ENCODE data around the gene EBP.

The EBP gene

GRCh38 chrX:48475296-48475695, 46.3 kb upstream of the EBP start:
- TF ChIP-seq, protein P1, sequence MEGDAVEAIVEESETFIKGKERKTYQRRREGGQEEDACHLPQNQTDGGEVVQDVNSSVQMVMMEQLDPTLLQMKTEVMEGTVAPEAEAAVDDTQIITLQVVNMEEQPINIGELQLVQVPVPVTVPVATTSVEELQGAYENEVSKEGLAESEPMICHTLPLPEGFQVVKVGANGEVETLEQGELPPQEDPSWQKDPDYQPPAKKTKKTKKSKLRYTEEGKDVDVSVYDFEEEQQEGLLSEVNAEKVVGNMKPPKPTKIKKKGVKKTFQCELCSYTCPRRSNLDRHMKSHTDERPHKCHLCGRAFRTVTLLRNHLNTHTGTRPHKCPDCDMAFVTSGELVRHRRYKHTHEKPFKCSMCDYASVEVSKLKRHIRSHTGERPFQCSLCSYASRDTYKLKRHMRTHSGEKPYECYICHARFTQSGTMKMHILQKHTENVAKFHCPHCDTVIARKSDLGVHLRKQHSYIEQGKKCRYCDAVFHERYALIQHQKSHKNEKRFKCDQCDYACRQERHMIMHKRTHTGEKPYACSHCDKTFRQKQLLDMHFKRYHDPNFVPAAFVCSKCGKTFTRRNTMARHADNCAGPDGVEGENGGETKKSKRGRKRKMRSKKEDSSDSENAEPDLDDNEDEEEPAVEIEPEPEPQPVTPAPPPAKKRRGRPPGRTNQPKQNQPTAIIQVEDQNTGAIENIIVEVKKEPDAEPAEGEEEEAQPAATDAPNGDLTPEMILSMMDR (conservative IDR thresholded peaks at IDR 0.05; ENCODE audit: control insufficient read depth, insufficient read depth, low read depth, low read length) = no peak
- H3K4me3 ChIP-seq (ENCODE audit: control insufficient read depth, low read depth, low read length) = peak overlapping the region; percentile 76
- no peak for DNase-seq (ENCODE audit: low read depth)

- peak; percentile 91 for DNase-seq (ENCODE audit: low read depth)
- peak within 1 kb of the TSS; percentile 76 for H3K4me3 ChIP-seq (ENCODE audit: control insufficient read depth, low read depth, low read length)
- TF ChIP-seq, protein P1 (conservative IDR thresholded peaks at IDR 0.05; ENCODE audit: control insufficient read depth, insufficient read depth, low read depth, low read length) = no peak
These were observed 45.6 kb upstream of the EBP start, which contains the start of gene FTSJ1 for GRCh38 chrX:48475774-48476577. Gene FTSJ1, plus strand, starts transcription at chrX:48476199. Its CDS starts 1,849 bp downstream, at chrX:48478048.

GRCh38 chrX:48476919-48477318, 44.7 kb upstream of the EBP start:
- TF ChIP-seq, protein P1 (conservative IDR thresholded peaks at IDR 0.05; ENCODE audit: control insufficient read depth, insufficient read depth, low read depth, low read length) = no peak
- no peak for DNase-seq (ENCODE audit: low read depth)
- peak overlapping the region; percentile 76 for H3K4me3 ChIP-seq (ENCODE audit: control insufficient read depth, low read depth, low read length)

- no peak overlapping the region for H3K4me3 ChIP-seq (ENCODE audit: control insufficient read depth, low read depth, low read length)
- DNase-seq (ENCODE audit: low read depth) = no peak
- TF ChIP-seq, protein P1 (conservative IDR thresholded peaks at IDR 0.05; ENCODE audit: control insufficient read depth, insufficient read depth, low read depth, low read length) = no peak
These were observed 43.5 kb upstream of the EBP start for GRCh38 chrX:48477960-48478755.

GRCh38 chrX:48478806-48479205, 42.8 kb upstream of the EBP start:
- TF ChIP-seq, protein P1 (conservative IDR thresholded peaks at IDR 0.05; ENCODE audit: control insufficient read depth, insufficient read depth, low read depth, low read length) = no peak

DNA sequence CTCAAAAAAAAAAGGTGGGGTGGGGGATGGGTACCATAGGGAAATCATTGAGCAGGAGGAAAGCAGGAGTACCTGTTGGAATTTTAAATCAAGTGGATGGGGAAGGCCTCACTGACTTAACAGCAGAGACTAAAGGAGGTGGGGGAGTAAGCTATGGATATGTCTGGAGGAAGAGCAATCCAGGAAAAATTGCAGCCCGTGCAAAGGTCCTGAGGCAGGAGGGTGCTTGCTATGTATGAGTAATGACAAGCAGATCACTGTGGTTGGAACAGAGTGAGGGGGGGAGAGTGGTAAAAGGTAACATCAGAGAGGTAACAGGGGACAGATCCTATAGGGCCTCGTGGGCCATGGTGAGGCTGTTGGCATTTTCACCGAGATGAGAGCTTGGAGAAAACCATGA, 41.5 kb upstream of the EBP start:
- DNase-seq (ENCODE audit: low read depth) = no peak
- no peak overlapping the region for H3K4me3 ChIP-seq (ENCODE audit: control insufficient read depth, low read depth, low read length)
- TF ChIP-seq, protein P1 (conservative IDR thresholded peaks at IDR 0.05; ENCODE audit: control insufficient read depth, insufficient read depth, low read depth, low read length) = no peak

More at GRCh38 chrX:48478806-48479205, 42.8 kb upstream of the EBP start:
- no peak for DNase-seq (ENCODE audit: low read depth)
- H3K4me3 ChIP-seq (ENCODE audit: control insufficient read depth, low read depth, low read length) = no peak overlapping the region
